ENCODE data around the gene SYNE2. TPM values are rescaled to one million over a fixed set of nuclear protein-coding genes. Genes with fewer than 3 reads are reported as not detected.
"Not testable (repeated sequence)": the region's sequence is repeated elsewhere in the genome, so short reads cannot be mapped to it uniquely, and the experiment has no call there.

SYNE2 gene
- total RNA-seq, 2 donors from 2014 or later: 206 to 223 TPM

- no peak for ATAC-seq
Observed at GRCh38 chr14:64112867-64113678, 260.3 kb downstream of the SYNE2 start.

GRCh38 chr14:64114166-64114565, 261.4 kb downstream of the SYNE2 start:
- H3K27ac Mint-ChIP-seq: peak overlapping the region; percentile 21
- peaks cover 4% of the 10 kb centered on the region for H3K4me1 Mint-ChIP-seq
- H3K9me3 ChIP-seq (ENCODE audit: control insufficient read depth, low read length, poor library complexity, severe bottlenecking): no peaks in the 10 kb centered on the region
- H3K27me3 Mint-ChIP-seq: no peaks in the 10 kb centered on the region
- H3K36me3 Mint-ChIP-seq (ENCODE audit: low read depth): peaks cover 8% of the 10 kb centered on the region
- no peak overlapping the region for H3K4me3 Mint-ChIP-seq
- ATAC-seq (no peak), DNase-seq (no peak)

More at GRCh38 chr14:64112867-64113678, 260.3 kb downstream of the SYNE2 start:
- no peaks in the 10 kb centered on the region for H3K9me3 ChIP-seq (ENCODE audit: control insufficient read depth, low read length, poor library complexity, severe bottlenecking)
- Mint-ChIP-seq H3K27me3 (no peaks in the 10 kb centered on the region), H3K4me3 (no peak overlapping the region), H3K27ac (no peak overlapping the region), H3K4me1 (peaks cover 4% of the 10 kb centered on the region), H3K36me3 (ENCODE audit: low read depth) (peaks cover 8% of the 10 kb centered on the region)
- DNase-seq: no peak

GRCh38 chr14:64114796-64115195, 262.0 kb downstream of the SYNE2 start:
- peaks cover 10% of the 10 kb centered on the region for H3K36me3 Mint-ChIP-seq (ENCODE audit: low read depth)
- no peak overlapping the region for H3K4me3 Mint-ChIP-seq
- peaks cover 6% of the 10 kb centered on the region for H3K4me1 Mint-ChIP-seq
- no peaks in the 10 kb centered on the region for H3K9me3 ChIP-seq (ENCODE audit: control insufficient read depth, low read length, poor library complexity, severe bottlenecking)
- peak overlapping the region; percentile 21 for H3K27ac Mint-ChIP-seq
- DNase-seq: no peak
- no peak for ATAC-seq
- H3K27me3 Mint-ChIP-seq: no peaks in the 10 kb centered on the region

GRCh38 chr14:64115401-64115800, 262.6 kb downstream of the SYNE2 start:
- no peak for ATAC-seq
- Mint-ChIP-seq H3K4me1 (peaks cover 5% of the 10 kb centered on the region), H3K4me3 (no peak overlapping the region), H3K27ac (no peak overlapping the region), H3K36me3 (ENCODE audit: low read depth) (peaks cover 10% of the 10 kb centered on the region), H3K27me3 (no peaks in the 10 kb centered on the region)
- no peaks in the 10 kb centered on the region for H3K9me3 ChIP-seq (ENCODE audit: control insufficient read depth, low read length, poor library complexity, severe bottlenecking)
- DNase-seq: no peak

DNA sequence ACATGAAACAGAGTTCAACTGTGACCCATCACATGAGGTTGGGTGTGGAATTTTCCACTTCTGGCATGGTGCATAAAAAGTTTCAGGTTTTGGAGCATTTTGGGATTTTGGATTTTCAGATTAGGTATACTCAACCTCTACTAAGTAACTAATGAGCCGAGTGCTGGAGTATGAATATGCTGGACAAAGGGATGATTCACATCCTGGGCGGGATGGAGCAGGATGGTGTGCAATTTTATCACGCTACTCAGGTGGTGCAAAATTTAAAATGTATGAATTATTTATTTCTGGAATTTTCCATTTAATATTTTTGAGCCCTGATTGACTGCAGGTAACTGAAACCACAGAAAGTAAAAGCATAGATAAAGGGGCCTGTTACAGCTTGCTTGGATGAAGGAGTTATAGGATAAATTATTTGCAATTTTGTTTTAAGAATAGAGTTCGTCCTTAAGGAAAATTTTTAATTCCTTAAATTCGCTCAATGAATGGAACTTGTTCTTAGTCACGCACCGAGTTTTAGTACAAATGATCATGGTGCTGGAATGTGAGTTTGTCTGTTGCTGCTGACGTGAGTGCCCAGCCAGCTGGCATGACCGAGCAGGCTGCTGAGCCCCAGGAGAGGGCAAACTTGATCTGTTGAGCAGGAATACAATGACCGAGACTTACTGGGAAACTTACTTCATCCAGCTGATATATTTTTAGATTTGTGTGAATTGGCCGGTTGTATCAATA, 265.0 kb downstream of the SYNE2 start:
- H3K36me3 Mint-ChIP-seq (ENCODE audit: low read depth): peaks cover 11% of the 10 kb centered on the region
- ATAC-seq (no peak), DNase-seq (no peak)
- H3K4me3 Mint-ChIP-seq: no peak overlapping the region
- H3K4me1 Mint-ChIP-seq: peaks cover 5% of the 10 kb centered on the region
- no peaks in the 10 kb centered on the region for H3K9me3 ChIP-seq (ENCODE audit: control insufficient read depth, low read length, poor library complexity, severe bottlenecking)
- H3K27me3 Mint-ChIP-seq: no peaks in the 10 kb centered on the region
- no peak overlapping the region for H3K27ac Mint-ChIP-seq

GRCh38 chr14:64118403-64118742, 265.6 kb downstream of the SYNE2 start:
- not testable (repeated sequence) for H3K4me3 Mint-ChIP-seq; DNase-seq; H3K36me3 Mint-ChIP-seq (ENCODE audit: low read depth); H3K9me3 ChIP-seq (ENCODE audit: control insufficient read depth, low read length, poor library complexity, severe bottlenecking); H3K27me3 Mint-ChIP-seq; H3K4me1 Mint-ChIP-seq; H3K27ac Mint-ChIP-seq; ATAC-seq

- H3K4me3 Mint-ChIP-seq: no peak overlapping the region
- DNase-seq (no peak), ATAC-seq (no peak)
- H3K27ac Mint-ChIP-seq: no peak overlapping the region
- H3K36me3 Mint-ChIP-seq (ENCODE audit: low read depth): peaks cover 10% of the 10 kb centered on the region
- H3K9me3 ChIP-seq (ENCODE audit: control insufficient read depth, low read length, poor library complexity, severe bottlenecking): no peaks in the 10 kb centered on the region
- peaks cover 7% of the 10 kb centered on the region for H3K4me1 Mint-ChIP-seq
- H3K27me3 Mint-ChIP-seq: no peaks in the 10 kb centered on the region
Observed at GRCh38 chr14:64118892-64119291, 266.1 kb downstream of the SYNE2 start.

GRCh38 chr14:64119500-64119899, 266.7 kb downstream of the SYNE2 start:
- ATAC-seq: no peak
- H3K9me3 ChIP-seq (ENCODE audit: control insufficient read depth, low read length, poor library complexity, severe bottlenecking): no peaks in the 10 kb centered on the region
- H3K27me3 Mint-ChIP-seq: no peaks in the 10 kb centered on the region
- DNase-seq: no peak
- H3K4me3 Mint-ChIP-seq: no peak overlapping the region
- H3K36me3 Mint-ChIP-seq (ENCODE audit: low read depth): peaks cover 10% of the 10 kb centered on the region
- peaks cover 7% of the 10 kb centered on the region for H3K4me1 Mint-ChIP-seq
- no peak overlapping the region for H3K27ac Mint-ChIP-seq

DNA sequence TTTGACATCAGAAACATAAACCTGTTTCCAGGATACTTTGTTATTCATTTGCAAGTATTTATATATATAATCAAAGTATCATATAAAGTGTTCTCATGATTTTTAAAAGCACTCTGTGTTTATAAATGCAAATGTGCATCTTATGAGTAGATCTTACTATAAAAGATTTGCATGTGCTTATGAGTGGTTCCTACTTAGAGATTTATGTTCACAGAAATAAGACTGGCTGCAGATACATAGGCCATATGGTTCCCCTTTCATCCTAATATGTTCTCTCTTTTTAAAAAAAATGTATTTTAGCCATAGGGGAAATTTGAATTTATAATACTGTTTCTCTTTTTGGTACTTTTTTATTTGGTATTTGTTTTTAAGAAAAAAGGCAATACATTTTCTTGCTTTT, 267.2 kb downstream of the SYNE2 start:
- no peak overlapping the region for H3K4me3 Mint-ChIP-seq
- no peaks in the 10 kb centered on the region for H3K27me3 Mint-ChIP-seq
- DNase-seq (no peak), ATAC-seq (no peak)
- H3K4me1 Mint-ChIP-seq: peaks cover 7% of the 10 kb centered on the region
- peaks cover 10% of the 10 kb centered on the region for H3K36me3 Mint-ChIP-seq (ENCODE audit: low read depth)
- H3K9me3 ChIP-seq (ENCODE audit: control insufficient read depth, low read length, poor library complexity, severe bottlenecking): no peaks in the 10 kb centered on the region
- H3K27ac Mint-ChIP-seq: no peak overlapping the region

DNA sequence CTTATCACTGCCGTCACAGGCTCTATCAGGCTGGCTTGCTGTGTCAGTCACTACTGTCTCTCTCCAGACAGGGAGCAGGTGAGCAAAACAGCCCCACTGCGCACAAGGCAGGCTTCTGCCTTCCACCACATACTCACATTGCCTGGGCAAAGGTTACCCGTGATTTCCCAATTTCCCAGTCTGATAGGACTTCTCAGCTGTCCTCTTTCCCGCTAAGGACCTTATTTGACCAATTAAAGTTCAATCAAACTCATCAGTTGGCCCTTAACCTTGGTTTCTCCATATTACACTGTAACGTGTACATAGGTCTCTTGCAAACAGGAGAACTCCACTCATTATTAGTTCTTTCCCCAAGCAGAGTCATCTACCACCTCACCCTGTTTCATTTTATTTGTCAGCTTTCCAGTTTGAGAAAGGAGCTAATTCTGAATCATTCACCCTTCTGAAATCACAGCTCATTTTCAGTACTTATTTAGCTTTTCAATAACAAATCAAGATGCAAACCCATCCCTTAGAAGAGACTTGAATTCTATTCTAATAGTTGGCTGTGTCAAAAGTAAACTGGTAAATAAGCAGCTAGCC, 270.5 kb downstream of the SYNE2 start:
- H3K4me1 Mint-ChIP-seq: peaks cover 9% of the 10 kb centered on the region
- no peaks in the 10 kb centered on the region for H3K9me3 ChIP-seq (ENCODE audit: control insufficient read depth, low read length, poor library complexity, severe bottlenecking)
- H3K36me3 Mint-ChIP-seq (ENCODE audit: low read depth): peaks cover 13% of the 10 kb centered on the region
- no peak for DNase-seq
- no peak overlapping the region for H3K27ac Mint-ChIP-seq
- H3K4me3 Mint-ChIP-seq: no peak overlapping the region
- no peak for ATAC-seq
- no peaks in the 10 kb centered on the region for H3K27me3 Mint-ChIP-seq

DNA sequence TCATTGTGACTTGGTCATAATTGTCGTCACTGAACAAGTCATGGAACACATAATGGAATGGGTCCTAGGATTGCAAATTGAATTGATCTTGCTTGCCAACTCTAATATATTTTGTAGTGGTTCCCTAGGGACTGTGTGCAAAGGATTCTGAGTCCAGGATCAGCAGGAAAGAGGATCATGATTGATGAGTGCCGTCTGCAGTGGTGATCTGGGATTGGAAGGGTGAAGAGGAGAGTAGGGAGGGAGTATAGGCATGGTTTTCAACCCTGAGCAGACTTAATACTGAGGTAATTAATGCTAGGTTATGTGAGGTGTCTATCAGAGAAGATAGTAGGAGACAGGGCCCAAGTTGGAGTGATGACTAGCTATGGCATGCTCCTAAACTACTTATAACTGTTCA, 272.5 kb downstream of the SYNE2 start:
- Mint-ChIP-seq H3K27me3 (no peaks in the 10 kb centered on the region), H3K4me3 (no peak overlapping the region), H3K4me1 (peaks cover 6% of the 10 kb centered on the region), H3K27ac (no peak overlapping the region), H3K36me3 (ENCODE audit: low read depth) (peaks cover 13% of the 10 kb centered on the region)
- ATAC-seq (no peak), DNase-seq (no peak)
- H3K9me3 ChIP-seq (ENCODE audit: control insufficient read depth, low read length, poor library complexity, severe bottlenecking): no peaks in the 10 kb centered on the region

- ATAC-seq (no peak), DNase-seq (no peak)
- Mint-ChIP-seq H3K27me3 (no peaks in the 10 kb centered on the region), H3K27ac (no peak overlapping the region), H3K36me3 (ENCODE audit: low read depth) (peaks cover 15% of the 10 kb centered on the region), H3K4me1 (peaks cover 6% of the 10 kb centered on the region), H3K4me3 (no peak overlapping the region)
- no peaks in the 10 kb centered on the region for H3K9me3 ChIP-seq (ENCODE audit: control insufficient read depth, low read length, poor library complexity, severe bottlenecking)
Observed at GRCh38 chr14:64126548-64126947, 273.7 kb downstream of the SYNE2 start.

DNA sequence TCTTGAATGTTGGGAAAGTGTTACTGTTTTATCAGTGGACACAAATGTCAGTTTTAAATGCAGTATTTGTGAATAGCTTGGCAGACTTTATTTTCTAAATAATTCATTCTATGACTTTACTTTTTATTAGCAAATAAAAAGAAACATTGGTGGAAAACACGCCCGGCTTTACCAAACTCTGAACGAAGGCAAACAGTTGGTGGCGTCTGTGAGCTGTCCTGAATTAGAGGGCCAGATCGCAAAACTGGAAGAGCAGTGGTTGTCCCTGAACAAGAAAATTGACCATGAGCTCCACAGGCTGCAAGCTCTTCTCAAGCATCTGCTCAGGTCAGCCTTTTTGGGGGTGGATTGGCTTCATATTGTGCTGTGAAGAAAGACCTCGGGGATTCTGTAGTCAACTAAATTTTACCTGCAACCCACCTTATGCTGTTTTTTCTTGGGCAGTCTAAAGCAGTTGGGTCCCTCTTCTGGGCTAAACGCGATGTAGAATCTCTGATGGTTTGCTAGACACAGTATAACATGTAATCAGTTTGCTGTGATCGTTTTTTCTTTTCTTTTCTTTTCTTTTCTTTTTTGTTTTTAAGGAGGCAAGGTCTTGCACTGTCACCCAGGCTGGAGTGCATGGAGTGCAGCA, 285.0 kb downstream of the SYNE2 start:
- Mint-ChIP-seq H3K27me3 (no peaks in the 10 kb centered on the region), H3K27ac (peak overlapping the region; percentile 76), H3K4me3 (no peak overlapping the region), H3K4me1 (peaks cover 2% of the 10 kb centered on the region), H3K36me3 (ENCODE audit: low read depth) (peaks cover 9% of the 10 kb centered on the region)
- no peaks in the 10 kb centered on the region for H3K9me3 ChIP-seq (ENCODE audit: control insufficient read depth, low read length, poor library complexity, severe bottlenecking)
- ATAC-seq (no peak), DNase-seq (no peak)

All from T-helper 17 cell (primary cell).